HepG2 (cell line): ENCODE results near the gene RAB36. TPM values are rescaled to one million over a fixed set of nuclear protein-coding genes. Genes with fewer than 3 reads are reported as not detected.

ENCODE experiments used
- KMT2A ChIP-seq: sonication (generic); formaldehyde crosslinking; IDR thresholded peaks from 2 replicates; pipeline ENCODE4 v1.4.0; 2020; ENCODE audit warnings: missing genetic modification reagents
- ZNF138 ChIP-seq: sonication (generic); formaldehyde crosslinking; IDR thresholded peaks from 2 replicates; pipeline ENCODE4 v1.5.0; 2020; ENCODE audit warnings: mild to moderate bottlenecking, low read depth, missing genetic modification reagents
- polyA plus RNA-seq, 8 experiments: library from polyadenylated mRNA; depleted of rRNA in 3 of 8; stranded (reverse) in 7 of 8; unstranded in 1 of 8; fragments of >200 nt; fragmentation: Illumina TruSeq in 4 of 8; extraction: Trizol in 4 of 8; gene quantifications; 2 replicates each; pipeline versions ENCODE4 v1.2.1 to v1.2.3, GENCODE V29; 2011 to 2016; ENCODE audit warnings: low read depth in 4 of 8, missing spikeins in 1 of 8, mixed read lengths in 1 of 8; ENCODE audit not compliant: insufficient read depth in 1 of 8
- total RNA-seq, 5 experiments: library from RNA; depleted of rRNA; stranded (reverse); fragments of >200 nt; fragmentation: Illumina TruSeq; extraction: Trizol; gene quantifications; 2 replicates each; pipeline ENCODE4 v1.2.3, GENCODE V29; 2016; ENCODE audit warnings: low read depth in 1 of 5
- TF ChIP-seq, protein P1 (sequence below): sonication (generic); formaldehyde crosslinking; IDR thresholded peaks from 2 replicates; pipeline ENCODE4 v1.4.0; 2020; ENCODE audit warnings: mild to moderate bottlenecking, missing genetic modification reagents

Gene RAB36
- total and polyA plus RNA-seq, 2 of the 13 experiments (the other 11 are each of a cell fraction or from before 2014, with no cell fraction given) = 0.24 to 0.86 TPM

DNA sequence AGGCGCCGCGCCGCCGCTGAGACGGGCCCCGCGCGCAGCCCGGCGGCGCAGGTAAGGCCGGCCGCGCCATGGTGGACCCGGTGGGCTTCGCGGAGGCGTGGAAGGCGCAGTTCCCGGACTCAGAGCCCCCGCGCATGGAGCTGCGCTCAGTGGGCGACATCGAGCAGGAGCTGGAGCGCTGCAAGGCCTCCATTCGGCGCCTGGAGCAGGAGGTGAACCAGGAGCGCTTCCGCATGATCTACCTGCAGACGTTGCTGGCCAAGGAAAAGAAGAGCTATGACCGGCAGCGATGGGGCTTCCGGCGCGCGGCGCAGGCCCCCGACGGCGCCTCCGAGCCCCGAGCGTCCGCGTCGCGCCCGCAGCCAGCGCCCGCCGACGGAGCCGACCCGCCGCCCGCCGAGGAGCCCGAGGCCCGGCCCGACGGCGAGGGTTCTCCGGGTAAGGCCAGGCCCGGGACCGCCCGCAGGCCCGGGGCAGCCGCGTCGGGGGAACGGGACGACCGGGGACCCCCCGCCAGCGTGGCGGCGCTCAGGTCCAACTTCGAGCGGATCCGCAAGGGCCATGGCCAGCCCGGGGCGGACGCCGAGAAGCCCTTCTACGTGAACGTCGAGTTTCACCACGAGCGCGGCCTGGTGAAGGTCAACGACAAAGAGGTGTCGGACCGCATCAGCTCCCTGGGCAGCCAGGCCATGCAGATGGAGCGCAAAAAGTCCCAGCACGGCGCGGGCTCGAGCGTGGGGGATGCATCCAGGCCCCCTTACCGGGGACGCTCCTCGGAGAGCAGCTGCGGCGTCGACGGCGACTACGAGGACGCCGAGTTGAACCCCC lies 35.8 kb downstream of the RAB36 start (continued):
- TF ChIP-seq, protein P1, sequence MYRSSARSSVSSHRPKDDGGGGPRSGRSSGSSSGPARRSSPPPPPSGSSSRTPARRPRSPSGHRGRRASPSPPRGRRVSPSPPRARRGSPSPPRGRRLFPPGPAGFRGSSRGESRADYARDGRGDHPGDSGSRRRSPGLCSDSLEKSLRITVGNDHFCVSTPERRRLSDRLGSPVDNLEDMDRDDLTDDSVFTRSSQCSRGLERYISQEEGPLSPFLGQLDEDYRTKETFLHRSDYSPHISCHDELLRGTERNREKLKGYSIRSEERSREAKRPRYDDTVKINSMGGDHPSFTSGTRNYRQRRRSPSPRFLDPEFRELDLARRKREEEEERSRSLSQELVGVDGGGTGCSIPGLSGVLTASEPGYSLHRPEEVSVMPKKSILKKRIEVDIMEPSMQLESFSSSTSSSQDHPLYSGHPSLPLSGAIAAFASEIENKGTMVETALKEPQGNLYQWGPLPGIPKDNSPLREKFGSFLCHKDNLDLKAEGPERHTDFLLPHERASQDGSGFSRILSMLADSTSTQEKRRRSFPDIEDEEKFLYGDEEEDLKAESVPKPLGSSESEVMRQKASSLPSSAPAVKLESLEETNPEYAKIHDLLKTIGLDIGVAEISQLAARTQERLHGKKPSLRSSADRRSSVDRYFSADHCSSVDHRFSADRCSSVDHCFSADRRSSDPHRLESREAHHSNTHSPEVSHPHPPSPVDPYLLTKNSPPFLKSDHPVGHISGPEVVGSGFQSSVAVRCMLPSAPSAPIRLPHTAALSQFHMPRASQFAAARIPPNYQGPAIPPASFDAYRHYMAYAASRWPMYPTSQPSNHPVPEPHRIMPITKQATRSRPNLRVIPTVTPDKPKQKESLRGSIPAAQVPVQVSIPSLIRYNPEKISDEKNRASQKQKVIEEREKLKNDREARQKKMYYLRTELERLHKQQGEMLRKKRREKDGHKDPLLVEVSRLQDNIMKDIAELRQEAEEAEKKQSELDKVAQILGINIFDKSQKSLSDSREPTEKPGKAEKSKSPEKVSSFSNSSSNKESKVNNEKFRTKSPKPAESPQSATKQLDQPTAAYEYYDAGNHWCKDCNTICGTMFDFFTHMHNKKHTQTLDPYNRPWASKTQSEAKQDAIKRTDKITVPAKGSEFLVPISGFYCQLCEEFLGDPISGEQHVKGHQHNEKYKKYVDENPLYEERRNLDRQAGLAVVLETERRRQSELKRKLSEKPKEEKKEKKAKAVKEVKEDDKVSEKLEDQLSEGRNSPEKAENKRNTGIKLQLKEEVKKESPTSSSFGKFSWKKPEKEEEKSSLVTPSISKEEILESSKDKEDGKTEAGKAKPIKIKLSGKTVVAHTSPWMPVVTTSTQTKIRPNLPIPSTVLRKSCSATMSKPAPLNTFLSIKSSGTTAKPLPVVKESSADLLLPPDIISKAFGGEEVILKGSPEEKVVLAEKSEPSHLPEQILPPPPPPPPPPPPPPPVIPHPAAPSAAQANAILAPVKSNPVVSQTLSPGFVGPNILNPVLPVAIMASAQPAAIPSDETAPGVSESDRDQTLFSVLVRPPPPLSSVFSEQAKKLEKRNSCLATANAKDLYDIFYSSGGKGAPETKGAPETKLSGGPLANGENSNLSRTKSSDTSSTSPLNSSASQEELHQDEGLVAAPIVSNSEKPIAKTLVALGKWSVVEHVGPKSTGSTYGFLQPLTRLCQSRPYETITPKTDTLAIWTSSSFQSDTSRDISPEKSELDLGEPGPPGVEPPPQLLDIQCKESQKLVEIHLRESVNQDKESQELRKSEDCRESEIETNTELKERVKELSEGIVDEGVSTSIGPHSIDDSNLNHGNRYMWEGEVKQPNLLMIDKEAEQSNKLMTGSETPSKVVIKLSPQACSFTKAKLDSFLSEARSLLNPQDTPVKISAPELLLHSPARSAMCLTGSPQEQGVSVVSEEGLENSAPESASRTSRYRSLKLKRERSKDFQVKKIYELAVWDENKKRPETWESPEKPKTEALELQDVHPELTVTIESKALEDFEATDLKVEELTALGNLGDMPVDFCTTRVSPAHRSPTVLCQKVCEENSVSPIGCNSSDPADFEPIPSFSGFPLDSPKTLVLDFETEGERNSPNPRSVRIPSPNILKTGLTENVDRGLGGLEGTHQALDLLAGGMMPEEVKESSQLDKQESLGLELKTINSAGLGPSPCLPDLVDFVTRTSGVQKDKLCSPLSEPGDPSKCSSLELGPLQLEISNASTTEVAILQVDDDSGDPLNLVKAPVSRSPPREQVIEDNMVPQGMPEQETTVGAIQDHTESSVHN (CRISPR knock-in tag) = no peak
- TF ChIP-seq KMT2A (peak; percentile 18; the same call in 1 of the 2 replicates), ZNF138 (CRISPR knock-in tag) (no peak)
